ENCODE results near the gene MYH16.
"Not testable (repeated sequence)": the region's sequence is repeated elsewhere in the genome, so short reads cannot be mapped to it uniquely, and the experiment has no call there.

MYH16 gene

DNA sequence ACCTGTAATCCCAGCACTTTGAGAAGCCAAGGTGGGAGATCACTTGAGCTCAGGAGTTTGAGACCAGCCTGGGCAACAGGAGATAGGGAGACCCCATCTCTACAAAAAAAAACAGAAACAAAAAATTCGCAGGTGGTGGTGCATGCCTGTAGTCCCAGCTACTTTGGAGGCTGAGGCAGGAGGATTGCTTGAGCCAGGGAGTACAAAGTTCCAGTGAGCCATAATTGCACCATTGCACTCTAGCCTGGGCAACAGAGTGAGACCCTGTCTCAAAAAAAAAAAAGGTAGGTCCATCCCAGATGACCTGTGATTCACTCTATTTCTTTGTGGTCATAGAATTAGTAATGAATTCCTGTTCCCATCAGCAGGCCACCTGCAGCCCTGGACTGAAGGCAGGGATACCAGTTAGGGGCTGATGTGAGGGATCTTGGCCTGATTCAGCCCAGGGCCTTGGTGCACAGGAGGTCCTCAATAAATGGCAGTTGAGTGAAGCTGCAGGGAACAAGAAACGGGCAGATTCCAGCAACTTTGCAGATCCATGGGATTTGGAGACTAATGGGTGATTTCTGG lies at the start of gene MYH16:
TSS of gene MYH16 (plus strand) at position 364 of the 570 bp plus-strand sequence.
- DNase-seq = no peak

DNA sequence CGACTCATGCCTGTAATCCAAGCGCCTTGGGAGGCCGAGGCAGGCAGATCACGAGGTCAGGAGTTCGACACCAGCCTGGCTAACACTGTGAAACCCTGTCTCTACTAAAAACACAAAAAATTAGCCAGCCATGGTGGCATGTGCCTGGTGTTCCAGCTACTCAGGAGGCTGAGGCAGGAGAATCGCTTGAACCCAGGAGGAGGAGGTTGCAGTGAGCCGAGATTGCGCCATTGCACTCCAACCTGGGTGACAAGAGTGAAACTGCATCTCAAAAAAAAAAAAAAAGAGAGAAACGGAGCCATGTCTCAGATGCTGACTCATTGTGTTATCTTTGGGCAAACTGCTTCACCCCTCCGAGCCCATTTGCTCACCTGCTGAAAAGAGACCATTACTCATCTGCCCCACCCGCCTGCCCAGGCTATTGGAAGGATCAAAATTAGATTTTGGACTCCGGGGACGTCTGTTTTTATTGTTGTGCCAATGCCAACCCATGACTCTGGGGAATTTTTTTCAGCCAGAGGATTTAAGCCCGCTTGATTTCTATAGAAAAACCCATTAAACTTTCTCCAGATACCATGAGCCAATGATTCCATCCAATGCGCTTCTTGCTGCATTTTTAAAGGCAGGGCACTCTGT lies 48.3 kb upstream of the MYH16 start:
- not testable (repeated sequence) for DNase-seq

DNA sequence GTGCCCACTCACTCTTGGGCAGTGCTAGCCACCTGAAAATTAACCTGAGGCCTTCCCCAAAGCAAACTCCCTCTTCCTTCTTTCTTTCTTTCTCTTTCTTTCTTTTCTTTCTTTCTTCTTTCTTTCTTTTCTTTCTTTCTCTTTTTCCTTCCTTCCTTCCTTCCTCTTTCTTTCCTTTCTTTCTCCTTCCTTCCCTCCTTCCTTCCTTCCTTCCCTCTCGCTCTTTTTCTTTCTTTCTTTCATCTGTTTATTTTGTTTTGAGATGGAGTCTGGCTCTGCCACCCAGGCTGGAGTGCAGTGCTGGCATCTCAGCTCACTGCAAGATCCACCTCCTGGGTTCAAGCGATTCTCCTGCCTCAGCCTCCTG lies 47.8 kb upstream of the MYH16 start:
- DNase-seq = no peak

DNA sequence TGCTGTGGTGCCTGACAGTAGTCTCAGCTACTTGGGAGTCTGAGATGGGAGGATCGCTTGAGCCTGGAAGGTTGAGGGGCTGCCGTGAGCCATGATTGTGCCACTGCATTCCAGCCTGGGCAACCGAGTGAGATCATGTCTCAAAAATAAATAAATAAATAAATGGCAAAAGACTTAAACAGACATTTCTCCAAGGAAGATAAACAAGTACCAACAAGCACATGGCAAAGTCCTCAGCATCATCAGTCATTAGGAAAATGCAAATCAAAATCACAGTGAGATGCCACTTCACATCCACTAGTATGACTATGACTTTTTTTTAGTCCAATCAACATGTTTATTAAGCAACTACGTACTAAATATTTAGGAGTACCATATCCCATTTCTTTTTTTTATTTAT lies 43.4 kb upstream of the MYH16 start:
- DNase-seq = no peak

DNA sequence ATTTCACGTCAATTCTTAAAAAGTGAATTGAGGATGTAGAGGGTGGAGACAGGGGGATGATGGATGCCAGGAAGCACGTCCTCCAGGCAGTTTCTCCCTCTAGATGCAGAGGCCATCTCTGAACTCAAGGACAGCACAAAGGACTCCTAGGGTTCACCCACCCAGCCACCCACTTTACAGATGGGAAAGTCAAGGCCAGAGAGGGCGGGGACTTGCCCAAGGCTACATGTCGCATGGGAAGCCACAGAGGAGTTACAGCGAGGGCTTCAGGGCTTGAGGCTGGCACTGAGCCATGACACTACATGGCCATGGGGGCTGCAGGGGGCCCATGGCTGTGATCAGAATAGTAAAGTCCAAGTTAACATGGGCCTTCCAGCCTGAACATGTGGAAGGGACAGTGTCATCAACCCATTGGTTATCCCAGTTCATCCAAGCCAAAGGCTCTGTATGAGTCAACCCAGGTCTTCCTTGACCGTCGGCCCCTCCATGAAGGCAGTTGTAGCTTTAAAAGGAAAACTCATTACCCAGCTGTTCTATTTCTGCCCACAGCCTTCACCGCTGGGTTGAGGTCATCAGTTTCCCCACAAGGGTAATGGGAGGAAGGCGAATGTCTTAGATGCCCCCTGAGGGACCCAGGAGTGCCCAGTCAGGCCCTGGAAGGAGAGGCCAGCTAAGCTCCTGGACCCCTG lies 40.4 kb upstream of the MYH16 start:
- DNase-seq = no peak

DNA sequence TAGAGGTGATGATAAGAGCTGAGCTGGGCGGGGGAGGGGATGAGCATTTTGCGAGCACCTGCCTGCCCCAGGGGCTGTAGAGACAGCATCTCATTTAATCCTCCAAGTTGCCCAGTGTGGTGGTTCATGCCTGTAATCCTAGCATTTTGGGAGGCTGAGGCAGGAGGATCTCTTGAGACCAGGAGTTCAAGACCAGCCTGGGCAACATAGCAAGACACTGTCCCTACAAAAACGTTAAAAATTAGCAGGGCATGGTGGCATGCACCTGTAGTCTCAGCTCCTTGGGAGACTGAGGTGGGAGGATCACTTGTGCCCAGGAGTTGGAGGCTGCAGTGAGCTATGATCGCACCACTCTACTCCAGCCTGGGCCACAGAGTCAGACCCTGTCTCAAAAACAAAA lies 39.7 kb upstream of the MYH16 start:
- DNase-seq = not testable (repeated sequence)

DNA sequence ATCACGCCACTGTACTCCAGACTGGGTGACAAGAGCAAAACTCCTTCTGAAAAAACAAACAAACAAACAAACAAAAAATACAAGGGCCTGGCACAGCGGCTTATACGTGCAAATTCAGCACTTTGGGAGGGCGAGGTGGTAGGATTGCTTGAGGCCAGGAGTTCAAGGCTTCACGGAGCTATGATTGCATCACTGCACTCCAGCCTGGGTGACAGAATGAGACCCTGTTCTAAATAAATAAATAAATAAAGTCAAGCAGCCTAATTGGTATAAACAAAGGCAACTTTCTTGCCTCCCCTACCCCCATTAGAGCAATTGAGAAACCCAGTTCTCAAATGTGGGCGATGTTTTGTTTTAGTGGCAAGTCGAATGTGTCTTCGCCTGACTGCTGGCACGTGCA lies 38.5 kb upstream of the MYH16 start:
- no peak for DNase-seq

DNA sequence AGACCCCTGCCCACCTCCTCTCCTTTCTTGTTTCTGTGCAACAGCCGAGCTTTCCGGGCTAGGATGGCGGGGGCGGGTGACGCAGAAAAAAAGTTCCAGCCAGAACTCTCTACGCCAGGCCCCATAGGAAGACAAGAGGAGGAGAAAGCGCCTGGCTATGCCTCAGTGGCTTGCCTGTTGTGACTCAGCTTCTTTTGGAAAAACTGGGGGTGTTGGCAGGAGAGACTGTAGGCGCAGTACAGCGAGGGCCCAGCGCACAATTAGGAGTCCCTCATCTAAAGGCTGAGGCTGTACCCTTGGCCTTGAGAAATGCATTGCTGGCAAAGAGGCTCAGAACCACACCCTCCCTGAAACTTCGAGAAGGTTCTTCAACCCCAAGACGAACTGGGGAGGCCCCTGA lies 36.7 kb upstream of the MYH16 start:
- no peak for DNase-seq

DNA sequence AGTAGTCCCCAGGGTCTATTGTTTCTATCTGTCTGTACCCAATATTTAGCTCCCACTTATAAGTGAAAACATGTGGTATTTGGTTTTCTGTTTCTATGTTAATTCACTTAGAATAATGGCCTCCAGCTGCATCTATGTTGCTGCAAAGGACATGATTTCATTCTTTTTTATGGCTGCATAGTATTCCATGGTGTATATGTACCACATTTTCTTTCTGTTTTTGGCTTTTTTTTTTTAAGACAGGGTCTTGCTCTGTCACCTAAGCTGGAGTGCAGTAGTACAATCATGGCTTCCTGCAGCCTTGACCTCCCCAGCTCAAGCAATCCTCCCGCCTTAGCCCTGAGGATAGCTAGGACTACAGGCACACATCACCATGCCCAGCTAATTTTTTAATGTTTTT lies 34.8 kb upstream of the MYH16 start:
- DNase-seq = not testable (repeated sequence)

DNA sequence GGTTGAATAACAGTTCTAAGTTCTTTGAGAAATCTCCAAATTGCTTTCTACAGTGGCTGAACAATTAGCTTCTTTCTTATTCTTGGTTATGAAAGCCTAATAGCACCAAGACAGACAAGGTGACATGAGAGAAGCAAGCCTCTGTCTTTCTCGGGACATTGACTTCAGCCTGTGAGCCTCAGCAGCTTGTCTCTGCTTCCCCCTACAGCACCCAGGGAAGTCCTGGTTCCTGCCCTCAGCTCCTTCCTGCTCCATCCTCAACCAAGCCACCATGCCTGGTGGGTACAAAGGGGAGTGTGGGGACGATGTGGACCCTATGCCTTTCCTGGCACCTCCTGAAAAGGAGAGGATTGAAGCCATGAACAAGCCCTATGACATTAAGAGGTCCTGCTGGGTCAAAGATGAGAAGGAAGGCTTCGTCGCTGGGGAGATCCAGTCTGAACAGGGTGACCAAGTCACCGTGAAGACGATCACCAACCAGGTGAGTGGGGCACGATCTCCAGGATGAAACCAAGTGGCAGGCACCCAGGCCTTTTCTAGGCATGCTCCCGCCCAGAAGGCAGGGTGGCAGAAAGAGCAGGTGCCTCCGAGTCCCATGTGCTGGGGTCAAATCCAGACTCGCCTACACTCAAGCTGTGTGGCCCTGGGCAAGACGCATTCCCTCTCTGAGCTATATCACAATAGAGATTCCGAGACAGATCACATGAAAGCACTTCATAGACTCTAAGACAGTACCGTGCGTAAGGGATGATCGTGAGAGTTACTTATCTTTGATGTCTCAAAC lies 33.9 kb upstream of the MYH16 start:
- no peak for DNase-seq

DNA sequence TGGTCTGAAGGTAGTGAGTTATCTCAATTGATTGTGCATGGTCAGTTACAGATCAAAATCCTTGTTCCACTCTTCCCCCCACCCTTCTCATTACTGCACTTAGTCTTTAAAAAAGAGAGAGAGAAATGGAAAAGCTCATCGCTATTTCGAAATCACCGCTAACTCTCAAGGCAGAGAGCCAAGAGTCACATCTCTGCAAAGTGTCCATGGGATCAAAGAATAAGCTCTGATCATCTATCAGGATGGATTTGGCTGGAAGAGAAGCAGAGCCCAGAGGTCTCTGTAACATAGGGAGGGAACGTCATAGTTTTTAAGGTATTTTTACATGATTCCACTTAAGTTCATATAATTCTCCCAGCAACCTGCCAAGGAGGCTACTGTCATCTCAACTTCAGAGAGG lies 30.0 kb upstream of the MYH16 start:
- no peak for DNase-seq

DNA sequence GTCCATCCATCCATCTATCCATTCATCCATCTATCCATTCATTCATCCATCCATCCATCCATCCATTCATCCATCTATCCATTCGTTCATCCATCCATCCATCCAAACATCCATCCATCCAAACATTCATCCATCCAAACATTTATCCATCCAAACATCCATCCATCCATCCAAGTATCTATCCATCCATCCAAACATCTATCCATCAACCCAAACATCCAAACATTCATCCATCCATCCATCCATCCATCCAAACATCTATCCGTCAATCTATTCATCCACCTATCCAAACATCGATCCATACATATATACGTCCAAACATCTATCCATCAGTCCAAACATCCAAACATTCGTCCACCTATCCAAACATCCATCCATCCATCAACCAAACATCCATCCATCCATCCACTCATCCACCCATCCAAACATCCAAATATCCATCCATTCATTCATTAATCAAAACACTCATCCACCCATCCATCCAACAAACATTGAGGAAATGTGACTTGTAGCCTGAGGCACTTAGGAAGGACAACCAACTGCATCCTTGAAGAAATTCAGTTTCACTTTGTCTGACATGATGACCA lies 28.8 kb upstream of the MYH16 start:
- DNase-seq = no peak

DNA sequence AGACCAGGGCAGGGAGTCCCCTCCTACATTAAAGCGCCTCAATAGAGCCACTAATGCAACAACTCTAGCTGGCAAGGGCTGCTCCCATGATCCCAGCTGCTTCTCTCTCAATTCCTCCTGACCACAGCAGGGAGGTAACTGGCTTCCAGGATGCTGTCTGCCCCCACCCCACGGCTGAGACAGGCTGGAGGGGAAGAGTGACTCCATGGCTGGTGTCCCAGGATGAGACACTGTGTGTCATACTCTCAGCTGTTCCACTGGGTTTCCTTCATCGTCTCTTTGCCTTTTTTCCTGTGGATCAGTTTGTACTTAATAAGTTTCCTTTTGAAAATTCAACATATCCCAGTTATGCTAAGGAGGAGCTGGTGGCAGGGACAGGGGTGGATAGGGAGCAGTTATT lies 27.7 kb upstream of the MYH16 start:
- DNase-seq = no peak

DNA sequence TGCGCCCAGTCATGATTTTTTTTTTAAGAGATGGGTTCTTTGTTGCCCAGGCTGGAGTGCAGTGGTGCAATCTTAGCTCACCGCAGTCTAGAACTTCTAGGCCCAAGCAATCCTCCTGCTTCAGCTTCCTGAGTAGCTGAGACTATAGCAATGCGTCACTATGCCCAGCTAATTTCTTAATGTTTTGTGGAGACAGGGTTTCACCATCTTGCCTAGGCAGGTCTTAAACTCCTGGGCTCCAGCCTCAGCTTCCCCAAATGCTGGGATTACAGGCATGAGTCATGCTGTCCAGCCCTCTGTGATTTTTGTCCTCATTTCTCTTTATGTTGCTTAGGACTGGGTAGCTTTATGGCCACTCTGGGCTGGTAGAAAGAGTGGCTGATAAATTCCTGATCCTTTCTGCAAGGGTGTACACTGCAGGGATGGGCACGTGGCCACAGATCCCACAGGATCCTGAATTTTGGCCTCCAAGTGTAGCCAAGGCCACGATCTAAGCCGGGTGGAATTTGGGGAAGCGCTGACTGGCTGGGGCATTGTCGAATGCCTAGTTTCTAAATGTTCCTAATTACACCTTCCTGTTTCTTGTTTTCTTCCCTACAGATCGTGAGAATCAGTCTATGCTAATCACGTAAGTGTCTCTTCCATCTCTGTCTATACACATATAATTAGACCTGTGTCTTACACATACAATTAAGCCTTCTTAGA lies 24.1 kb upstream of the MYH16 start:
- no peak for DNase-seq

DNA sequence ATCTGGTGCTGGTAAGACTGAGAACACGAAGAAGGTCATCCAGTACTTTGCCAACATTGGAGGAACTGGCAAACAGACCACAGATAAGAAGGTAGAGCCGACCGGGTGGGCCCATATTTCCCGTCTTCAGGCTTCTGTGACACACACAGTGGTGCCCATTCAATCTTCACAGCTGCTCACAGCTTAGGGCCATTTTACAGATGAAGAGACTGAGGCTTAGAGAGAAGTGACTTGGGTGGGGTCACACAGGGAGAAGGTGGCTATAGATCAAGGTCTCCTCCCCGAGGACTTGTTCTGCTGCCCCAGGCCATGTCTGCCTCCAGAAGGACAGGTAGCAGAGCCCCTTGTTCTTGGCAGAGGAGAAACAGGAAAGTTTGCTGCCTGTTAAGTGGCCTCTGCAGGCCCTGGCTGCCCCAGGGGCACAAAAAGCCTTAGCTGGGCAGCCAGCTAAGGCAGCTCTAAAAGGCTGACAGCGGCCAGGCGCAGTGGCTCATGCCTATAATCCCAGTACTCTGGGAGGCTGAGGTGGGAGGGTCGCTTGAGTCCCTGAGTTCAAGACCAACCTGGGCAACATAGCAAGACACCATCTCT lies 22.6 kb upstream of the MYH16 start:
- DNase-seq = no peak

DNA sequence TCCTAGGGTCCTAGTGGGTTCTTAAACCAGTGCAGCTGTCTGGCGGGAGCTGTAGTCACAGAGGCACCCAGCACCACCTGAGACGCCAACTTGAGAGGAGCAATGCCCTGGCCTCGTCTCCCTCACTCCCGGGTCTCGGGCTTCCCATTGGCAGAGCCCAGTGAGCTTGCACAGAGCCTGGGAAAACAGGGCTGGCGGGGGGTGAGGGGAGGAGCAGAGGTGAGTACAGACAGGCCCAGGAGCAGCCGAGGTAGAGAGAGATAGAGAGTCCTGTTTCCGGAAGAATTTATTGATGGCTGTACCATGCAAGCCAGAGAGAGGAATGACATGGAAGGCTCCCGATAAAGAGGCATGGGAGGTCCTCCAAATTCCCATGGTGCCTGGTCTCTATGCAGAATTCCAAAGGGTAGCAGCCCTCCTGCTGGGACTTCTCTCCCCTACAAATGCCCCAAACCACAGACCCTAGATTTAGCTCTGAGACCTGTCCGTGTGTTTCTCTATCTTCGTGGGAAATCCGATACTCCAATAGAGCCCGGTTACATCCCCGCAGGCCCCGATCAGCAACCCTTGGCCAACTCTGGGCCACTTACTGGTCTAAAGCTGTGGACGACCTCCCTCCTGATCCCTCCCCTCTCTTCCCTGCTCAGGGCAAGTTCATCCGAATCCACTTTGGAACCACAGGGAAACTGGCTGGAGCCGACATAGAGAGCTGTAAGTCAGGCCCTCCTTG lies 20.3 kb upstream of the MYH16 start:
- no peak for DNase-seq

DNA sequence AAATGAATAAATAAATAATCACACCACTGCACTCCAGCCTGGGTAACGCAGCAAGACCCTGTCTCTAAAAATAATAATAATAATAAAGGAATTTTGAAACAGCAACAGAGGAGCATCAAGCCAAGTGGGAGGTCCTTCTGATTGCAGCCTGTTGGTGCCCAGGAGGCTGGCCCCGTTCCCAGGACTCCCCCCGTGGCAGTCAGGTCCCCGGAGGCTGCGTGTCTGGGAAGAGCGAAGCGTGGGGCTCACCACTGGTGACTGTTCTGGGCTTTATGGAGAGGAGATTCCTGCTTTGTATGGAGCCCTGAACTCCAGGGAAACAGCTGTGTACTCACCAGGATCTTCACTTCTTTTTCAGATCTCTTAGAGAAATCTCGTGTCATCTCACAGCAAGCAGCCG lies 19.3 kb upstream of the MYH16 start:
- no peak for DNase-seq

DNA sequence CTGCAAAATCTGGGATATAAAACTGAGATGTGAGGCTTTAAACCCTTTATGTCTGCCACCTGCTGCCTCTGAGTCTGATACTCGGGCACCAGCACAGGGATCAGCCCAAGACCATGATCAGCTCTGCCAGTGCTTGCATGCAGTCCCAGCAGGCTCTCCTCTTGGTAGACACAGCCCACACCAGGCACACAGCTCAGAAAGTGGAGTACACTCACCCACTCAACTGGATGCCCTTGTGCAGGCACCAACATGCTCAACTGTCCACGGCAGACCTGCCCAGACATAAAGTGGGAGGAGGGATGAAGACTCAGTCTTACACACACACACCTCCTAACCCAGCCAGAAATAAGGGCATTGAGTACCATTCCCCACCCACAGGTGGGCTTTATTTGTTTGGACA lies 18.2 kb upstream of the MYH16 start:
- DNase-seq = no peak

DNA sequence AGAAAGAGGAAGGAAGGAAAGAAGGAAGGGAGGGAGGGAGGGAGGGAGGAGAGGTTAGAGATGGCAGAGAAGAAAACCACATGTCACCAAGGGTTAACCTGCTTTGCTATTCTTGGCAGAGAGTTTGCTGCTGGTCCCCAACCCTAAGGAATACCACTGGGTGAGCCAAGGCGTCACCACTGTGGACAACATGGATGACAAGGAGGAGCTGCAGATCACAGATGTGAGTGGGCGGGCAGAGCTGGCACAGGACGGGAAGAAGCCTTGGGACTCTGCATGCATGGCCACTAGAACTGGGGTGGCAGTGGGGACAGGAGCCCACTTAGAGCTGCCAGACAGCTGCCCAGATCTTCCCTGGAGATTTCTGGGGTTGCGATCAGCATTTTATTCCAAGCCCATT lies 17.2 kb upstream of the MYH16 start:
- no peak for DNase-seq

DNA sequence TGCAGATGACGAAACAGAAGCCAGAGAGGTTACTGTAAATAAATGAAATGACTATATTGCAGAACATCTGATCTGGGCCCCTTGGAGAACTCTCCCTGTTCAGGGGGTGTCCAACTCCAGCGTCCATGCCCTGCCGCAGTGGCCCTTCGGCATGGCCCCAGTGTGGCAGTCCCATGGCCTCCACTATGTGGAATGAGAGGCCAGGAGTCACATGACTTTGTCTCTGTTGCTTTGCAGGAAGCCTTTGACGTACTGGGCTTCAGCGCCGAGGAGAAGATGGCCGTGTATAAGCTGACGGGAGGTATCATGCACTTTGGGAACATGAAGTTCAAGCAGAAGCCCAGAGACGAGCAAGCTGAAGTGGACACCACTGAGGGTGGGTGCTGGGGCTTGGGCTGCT lies 15.6 kb upstream of the MYH16 start:
- no peak for DNase-seq

DNA sequence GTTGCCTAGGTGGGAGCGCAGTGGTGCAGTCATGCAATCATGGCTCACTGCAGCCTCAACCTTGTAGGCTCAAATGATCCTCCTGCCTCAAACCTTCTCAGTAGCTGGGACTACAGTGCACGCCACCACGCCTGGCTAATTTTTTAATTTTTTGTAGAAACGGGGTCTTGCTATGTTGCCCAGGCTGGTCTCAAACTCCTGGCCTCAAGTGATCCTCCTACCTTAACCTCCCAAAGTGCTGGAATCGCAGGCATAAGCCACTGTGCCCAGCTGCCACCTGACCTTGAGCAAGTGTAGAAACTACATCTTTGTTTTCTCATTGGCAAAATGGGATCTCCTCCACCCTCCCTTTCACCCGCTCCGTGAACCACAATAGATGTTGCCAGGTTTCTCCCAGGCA lies 15.0 kb upstream of the MYH16 start:
- DNase-seq = no peak

DNA sequence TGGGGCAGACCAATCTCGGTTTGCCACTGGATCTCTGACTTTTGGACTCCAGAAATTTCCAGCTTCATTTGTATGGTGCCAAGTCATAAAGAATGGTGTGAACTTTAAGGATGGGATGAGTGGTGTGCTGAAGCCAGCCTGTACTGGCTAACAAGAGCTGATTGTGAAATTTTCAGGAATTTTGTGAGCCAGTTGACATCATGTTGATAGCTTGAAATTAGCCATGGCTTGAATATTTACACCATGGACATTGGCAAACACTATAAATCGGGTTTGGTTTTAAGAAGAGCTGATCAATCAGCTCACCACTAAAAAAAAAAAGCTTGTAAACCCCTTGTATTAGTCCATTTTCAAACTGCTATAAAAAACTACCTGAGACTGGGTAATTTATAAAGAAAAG lies 14.1 kb upstream of the MYH16 start:
- no peak for DNase-seq
